ENCODE data around the gene ZGPAT.
"Not testable (repeated sequence)": the region's sequence is repeated elsewhere in the genome, so short reads cannot be mapped to it uniquely, and the experiment has no call there.

The ZGPAT gene

DNA sequence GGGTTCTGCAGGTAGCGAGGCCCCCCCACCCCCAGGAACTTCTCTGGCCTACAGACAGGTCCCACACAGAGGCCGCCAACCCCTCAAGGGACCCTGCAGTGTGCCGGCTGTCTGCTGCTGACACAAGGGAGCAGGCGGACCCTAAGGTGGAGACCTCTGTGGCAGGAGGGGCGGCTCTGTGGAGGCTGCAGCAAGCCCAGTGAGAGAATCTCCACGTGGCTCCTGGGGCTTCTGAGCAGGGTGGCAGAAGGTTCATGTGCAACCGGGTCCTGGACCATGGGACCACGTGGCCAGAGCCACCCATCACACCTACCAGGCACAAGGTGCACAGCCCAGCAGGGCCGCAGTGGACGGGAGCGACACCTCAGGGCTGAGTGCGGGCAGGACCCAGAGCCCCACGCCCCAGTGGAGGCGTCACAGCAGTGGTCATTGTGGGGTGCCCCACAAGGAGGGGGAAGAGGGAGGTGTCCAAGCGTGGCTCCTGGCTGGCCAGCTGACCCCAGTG, 4.3 kb upstream of the ZGPAT start:
- no peak for DNase-seq

DNA sequence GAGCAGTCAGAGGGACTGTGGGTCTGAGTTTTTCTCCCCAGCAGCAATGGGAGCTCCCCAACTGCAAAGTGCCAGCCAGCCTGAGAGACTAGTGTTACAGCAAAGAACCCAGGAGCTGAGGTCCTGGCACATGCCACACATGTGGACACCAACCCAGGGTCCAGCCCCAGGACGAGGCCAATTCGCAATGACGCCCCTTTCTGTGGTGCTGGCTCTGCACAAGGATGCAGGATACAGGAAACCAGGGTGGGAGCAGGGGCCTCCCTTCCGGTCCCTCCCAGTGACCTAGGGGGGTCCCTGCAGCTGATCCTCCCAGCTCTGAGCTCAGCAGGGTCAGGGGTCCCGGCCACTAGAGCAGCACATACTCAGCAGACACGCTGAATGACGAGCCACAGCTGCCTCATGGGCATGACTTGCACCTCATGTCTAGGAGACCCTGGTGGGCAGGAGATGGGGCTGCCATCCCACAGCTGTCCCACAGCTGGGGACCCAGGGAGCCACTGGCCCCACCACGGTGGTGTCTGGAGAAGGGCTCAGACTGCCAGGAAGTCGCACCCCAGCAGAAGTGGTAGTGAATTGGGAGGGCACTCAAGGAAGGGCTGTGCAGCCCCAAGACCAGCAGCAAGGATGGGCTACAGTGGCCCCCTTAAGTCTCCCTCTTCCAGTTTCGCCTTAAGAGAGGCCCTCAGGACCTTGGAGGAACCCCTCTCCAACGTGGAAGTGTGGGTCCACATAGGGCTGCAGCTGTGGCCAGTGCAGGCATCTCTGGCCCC, 3.7 kb upstream of the ZGPAT start:
- no peak for DNase-seq

DNA sequence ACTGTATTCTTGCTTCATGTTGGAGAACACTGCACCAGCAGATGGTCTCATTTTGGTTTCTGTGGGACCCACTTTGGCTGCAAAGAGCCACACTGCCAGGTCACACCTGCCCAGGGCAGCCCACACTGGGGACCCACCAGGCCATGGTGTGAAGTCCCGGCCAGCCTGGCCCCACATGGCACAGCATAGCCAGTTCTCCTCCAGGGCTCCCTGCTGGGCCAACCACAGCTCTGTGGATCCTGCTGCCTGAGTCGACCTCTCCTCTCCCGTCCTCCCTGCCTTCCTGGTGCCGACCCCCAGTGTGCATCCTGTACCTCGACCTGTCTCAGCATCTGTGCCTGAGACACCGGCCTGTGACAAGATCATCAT, 3.1 kb upstream of the ZGPAT start:
- DNase-seq = no peak

DNA sequence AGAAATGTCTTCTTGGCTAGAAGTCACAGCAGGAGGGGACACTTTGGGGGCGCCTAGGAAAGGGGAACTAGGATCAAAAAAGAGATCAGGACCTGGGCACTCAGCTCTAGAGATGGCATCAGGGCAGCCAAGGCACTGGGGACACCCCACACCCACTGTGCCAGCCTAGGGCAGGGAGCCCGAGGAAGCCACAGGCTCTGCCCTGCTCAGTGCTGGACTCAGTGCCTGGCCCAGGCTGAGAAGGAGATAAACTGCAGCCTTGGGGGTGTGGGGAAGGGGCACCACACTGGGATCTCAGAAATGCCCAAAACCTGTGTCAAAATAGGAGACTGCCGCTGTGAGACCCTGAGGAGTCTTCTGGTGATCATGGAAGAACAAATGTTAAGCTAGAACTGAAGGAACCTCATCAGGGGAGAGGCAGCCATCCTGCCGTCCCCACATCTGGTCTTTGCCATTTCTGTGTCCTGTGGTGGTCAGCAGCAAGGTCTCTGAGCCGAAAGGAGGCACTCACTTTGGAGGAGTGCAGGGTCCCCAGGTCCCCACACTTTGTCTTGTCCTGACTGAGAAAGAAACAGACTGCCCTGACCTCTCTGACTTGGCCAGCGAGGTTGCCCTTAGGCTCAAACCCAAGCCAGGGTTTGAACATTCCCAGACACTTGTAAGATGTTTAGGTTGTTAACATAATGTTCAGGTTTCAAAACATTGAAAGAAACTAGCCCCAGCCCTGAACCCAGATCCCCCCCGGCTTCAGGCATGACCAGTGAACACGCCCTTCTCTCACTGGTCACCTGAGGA, 2.4 kb upstream of the ZGPAT start:
- DNase-seq = no peak

DNA sequence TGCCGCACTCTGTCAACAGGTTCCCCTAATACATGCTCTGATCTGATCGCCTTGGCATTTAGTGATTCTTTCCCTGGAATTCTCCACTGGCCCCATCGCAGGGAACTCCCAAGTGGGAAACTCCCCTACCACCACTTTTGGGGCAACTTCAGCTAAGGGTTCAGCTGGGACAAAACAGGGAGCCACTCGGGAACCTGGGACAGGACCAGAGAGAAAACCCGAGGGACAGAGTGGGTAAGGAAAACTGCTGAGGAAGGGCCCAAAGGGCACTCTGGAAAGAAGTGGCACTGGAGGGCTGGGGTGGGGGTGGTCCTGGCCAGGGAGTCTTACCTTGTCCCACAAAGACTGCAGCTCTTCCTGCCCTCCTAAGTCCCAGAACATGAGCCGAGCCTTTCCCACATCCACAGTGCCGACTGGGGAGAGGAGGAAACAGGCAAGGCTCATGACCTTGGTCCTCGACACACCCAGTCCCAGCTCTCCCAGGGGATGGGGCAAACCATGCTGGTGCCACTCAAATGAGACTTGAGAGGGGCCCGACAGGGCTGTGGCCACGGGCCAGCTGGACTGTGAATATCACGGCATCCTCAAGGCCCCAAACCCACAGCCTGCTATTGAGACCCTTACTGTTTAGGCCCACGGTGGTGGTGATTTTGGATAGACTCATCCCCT, 1.7 kb upstream of the ZGPAT start:
- no peak for DNase-seq

DNA sequence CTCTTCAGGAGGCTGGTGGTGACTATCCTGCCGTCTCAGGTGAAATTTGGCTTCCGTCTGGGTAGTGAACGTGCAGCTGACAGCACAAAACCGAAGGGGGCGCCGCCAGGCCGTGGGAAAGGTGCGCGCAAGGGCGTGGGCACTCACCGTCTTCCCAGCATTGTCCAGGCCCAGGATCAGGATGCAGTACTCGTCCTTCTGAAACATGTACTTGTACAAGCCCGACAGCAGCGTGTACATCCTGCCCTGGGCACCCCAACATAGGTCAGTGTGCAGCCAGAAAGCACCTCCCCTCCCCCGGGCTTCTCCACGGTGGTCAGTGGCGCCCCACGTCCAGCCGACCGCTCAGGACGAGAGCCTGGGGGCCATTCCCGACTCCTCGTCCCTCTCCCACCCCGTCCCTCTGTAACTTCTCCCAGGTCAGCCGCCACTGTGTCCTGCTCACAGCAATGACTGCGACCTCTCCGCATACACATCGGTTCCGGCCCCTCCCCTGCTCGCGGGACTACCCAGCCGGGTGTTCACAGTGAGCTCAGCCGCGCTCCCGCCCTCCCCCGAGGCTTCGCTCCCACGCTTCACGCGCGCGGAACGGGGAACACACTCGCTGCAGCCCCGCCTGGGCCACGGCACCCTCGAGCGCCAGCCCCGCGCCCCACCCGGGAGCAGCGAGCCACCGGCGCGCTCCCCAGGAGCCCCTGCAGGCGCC, 834 bp upstream of the ZGPAT start:
- peak; percentile 69 for DNase-seq

DNA sequence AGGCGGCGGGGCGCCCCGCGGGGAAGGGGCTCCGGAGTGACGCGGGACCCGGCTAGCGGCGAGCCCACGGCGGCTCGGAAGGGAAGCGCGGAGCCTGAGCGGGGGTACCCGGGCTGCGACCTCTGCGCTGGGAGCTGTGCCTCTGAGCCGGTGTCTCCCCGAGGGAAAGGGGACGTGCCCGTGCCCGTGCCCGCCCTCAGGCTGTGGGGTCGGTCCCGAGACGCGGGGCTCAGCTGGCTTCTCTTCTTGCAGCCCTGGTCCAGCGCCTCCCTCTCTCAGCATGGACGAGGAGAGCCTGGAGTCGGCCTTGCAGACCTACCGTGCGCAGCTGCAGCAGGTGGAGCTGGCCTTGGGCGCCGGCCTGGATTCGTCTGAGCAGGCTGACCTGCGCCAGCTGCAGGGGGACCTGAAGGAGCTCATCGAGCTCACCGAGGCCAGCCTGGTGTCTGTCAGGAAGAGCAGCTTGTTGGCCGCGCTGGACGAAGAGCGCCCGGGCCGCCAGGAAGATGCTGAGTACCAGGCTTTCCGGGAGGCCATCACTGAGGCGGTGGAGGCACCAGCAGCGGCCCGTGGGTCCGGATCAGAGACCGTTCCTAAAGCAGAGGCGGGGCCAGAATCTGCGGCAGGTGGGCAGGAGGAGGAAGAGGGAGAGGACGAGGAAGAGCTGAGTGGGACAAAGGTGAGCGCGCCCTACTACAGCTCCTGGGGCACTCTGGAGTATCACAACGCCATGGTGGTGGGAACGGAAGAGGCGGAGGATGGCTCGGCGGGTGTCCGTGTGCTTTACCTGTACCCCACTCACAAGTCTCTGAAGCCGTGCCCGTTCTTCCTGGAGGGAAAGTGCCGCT, 686 bp downstream of the ZGPAT start:
- peak; percentile 39 for DNase-seq

DNA sequence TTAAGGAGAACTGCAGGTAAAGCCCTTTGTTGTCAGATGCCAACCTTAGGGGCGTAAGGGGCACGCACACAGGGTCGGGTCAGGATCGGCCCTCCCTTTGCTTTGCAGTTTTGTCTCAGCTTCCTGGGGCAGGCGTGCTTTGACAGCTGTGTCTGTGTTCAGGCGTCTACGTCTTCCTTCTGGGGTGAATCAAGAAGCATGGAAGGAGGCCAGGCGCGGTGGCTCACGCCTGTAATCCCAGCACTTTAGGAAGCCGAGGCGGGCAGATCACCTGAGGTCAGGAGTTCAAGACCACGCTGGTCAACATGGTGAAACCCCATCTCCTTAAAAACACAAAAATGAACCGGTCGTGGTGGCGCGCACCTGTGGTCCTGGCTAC, 1.3 kb downstream of the ZGPAT start:
- no peak for DNase-seq

DNA sequence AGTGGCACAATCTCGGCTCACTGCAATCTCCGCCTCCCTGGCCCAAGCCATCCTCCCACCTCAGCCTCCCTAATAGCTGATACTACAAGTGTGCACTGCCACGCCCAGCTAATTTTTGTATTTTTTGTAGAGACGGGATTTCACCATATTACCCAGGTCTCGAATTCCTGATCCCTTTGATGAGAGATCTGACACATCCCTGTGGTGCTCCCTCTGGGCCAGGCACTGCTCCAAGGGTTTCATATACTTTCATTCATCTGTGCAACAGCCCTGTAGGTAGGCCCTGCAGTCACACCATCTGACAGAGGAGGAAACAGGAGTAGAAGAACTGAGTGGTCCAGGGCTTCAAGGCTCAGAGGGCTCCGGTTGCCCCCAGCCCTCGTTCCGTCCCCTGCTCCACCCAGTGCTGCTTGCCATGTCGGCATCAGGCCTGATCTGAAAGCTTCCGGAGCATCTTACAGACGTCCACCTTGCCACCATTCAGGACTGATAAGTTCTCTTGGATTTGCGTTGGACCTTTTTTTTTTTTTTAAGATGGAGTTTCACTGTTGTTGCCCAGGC, 3.3 kb downstream of the ZGPAT start:
- DNase-seq = no peak

DNA sequence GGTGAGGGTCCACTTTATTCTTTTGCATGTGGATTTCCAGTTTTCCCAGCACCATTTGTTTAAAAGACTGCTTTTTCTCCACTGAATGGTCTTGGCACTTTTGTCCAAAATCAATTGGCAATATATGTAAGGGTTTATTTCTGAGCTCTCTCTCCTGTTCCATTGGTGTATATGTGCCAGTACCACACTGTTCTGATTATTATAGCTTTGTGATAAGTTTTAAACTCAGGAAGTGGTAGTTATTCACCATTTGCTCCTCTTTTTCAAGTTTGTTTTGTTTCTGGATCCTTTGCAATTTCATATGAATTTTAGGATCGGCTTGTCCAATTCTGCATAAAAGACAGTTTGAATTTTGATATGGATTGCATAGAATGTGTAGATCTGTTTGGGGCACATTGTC, 4.4 kb downstream of the ZGPAT start:
- DNase-seq = no peak

DNA sequence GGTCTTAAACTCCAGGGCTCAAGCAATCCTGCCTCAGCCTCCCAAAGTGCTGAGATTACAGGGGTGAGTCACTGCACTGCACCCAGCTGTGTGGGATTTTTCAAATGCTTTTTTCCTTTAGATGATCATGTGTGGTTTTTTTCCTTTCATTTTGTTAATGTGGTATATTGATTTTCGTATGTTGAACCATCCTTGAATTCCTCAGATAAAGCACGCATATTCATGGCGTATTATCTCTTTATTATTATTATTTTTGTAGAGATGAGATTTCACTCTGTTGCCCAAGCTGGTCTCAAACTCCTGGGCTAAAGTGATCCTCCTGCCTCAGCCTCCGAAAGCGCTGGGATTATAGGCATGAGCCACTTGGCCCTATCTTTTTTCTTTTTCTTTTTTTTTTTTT, 7.0 kb downstream of the ZGPAT start:
- no peak for DNase-seq

DNA sequence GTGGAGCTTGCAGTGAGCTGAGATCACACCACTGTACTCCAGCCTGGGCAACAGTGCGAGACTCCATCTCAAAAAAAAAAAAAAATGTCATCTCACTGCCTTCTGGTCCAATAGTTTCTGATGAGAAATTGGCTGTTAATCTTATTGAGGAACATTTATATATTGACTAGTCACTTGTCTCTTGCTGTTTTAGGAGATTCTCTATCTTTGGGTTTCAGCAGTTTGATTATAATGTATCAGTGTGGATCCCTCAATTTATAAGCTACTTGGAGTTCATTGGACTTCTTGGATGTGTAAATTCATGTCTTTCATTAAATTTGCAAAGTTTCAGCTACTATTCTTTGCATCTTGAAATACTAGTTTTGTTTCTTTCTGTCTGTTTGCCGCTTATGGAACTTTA, 11.2 kb downstream of the ZGPAT start:
- DNase-seq = no peak

DNA sequence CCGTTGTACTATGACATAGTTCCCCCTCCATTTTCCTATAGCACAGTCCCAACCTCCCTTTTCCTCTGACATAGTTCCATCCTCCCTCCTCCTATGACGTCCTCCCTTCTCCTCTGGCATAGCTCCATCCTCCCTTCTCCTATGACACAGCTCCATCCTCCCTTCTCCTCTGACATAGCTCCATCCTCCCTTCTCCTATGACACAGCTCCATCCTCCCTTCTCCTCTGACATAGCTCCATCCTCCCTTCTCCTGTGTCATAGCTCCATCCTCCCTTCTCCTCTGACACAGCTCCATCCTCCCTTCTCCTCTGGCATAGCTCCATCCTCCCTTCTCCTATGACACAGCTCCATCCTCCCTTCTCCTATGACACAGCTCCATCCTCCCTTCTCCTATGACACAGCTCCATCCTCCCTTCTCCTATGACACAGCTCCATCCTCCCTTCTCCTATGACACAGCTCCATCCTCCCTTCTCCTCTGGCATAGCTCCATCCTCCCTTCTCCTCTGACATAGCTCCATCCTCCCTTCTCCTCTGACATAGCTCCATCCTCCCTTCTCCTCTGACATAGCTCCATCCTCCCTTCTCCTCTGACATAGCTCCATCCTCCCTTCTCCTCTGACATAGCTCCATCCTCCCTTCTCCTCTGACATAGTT, 15.3 kb downstream of the ZGPAT start:
- DNase-seq = not testable (repeated sequence)

DNA sequence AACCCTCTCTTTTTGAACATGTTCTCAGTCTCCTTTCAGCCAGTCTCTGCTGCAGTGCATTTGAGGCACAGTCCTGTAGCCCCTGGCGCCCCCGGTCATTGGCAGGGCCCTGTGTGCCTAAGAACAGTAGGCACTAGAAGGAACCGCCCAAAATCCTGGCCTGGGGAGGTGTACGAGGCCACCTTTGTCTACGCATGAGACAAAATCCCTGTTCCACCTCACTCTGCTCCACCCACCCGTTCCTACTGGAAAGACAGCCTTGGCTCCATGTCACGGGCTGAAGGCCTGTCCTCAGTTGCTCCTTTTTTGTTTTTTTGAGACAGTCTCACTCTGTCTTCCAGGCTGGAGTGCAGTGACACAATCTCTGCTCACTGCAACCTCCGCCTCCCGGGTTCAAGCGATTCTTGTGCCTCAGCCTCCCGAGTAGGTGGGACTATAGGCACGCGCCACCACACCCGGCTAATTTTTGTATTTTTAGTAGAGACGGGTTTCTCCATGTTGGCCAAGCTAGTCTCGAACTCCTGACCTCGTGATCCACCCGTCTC, 22.4 kb downstream of the ZGPAT start:
- DNase-seq = not testable (repeated sequence)

DNA sequence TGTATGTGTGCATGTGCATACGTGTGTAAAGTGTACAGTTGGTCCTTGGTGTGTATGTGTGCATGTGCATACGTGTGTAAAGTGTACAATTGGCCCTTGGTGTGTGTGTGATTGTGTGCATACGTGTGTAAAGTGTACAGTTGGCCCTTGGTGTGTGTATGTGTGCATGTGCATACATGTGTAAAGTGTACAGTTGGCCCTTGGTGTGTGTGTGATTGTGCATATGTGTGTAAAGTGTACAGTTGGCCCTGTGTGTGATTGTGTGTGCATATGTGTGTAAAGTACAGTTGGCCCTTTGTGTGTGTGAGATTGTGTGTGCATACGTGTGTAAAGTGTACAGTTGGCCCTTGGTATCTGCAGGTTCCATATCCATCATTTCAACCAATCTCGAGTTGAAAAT, 23.6 kb downstream of the ZGPAT start:
- no peak for DNase-seq

DNA sequence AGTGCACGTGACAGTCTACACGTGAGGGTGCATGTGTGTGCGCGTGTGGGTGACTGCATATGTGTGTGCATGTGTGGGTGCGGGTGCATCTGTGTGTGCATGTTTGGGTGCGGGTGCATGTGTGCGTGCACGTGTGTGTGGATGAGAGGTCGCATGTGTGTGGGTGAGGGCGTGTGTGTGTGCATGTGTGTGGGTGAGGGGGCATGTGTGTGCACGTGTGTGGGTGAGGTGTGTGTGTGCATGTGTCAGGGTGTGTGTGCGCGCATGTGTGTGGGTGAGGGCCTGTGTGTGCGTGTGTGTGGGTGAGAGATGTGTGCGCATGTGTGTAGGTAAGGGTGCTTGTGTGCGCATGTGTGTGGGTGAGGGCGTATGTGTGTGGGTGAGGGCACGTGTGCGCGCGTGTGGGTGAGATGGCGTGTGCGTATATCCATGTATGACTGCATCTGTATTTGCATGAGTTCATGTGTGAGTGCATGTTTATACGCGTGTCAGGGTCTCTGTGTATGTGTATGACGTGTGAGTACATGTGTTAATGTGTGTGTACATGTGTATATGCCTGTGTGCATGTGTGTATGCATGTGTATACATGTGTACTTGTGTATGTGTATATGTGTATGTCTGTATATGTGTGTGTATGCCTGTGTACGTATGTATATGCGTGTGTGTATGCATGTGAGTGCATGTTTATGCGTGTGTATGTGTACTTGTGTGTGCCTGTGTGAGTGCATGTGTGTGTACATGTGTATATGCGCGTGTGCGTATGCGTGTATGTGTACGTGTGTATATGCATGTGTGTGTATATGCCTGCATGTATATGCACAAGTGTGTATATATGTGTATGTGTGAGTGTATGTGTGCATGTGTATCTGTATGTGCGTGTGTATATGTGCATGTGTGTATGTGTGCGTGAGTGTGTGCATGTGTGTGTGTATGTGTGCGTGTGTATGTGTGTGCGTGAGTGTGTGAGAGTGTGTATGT, 24.6 kb downstream of the ZGPAT start:
- no peak for DNase-seq

DNA sequence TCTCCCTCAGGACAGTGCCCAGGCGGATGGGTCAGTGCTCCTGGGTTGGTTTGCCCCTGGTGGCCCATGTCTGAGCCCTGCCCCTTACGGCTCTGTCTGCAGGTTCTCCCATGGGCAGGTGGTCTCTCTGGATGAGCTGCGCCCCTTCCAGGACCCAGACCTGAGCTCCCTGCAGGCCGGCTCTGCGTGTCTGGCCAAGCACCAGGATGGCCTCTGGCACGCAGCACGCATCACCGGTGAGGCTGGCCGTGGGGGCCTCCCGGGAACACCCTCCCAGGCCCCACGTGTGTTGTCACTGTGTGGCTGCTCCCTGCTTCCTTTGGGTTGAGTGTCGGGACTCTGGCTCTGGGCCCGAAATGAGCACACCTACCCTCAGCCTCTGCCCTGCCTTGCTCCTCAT, 25.3 kb downstream of the ZGPAT start:
- DNase-seq = no peak

DNA sequence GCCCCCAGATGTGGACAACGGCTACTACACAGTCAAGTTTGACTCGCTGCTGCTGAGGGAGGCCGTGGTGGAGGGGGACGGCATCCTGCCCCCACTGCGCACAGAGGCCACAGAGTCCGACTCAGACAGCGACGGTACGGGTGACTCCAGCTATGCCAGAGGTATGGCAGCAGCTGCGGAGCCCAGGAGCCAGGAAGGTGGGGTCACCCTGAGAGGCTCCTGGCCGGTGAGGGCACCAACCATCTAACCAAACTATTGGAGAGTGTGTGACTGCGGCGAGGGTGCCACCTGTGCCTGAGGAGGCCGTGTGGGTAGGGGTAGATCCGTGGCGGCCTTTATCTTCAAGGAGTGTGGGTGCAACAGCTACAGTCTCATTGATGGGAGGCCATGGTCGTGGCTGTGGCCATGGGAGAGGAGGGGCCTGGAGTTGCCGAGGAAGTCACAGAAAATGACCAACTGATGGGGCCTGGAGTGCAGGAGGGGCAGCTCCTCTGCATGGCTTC, 25.8 kb downstream of the ZGPAT start:
- no peak for DNase-seq

All from hematopoietic multipotent progenitor cell treated with erythropoietin and hydrocortisone succinate and interleukin-3 and kit ligand, for 4 days (in vitro differentiated cells).